SW480 (cell line): Measurements from ENCODE around the gene SLC25A45.
"Not testable (repeated sequence)": the region's sequence is repeated elsewhere in the genome, so short reads cannot be mapped to it uniquely, and the experiment has no call there.

Source experiments
- DNase-seq: peaks from one replicate; pipeline ENCODE4 v3.0.0-alpha.2; 2016; ENCODE audit warnings: low spot score

Gene SLC25A45

GRCh38 chr11:65421794-65422632 lies 39.6 kb upstream of the SLC25A45 start:
- DNase-seq = peak; percentile 96

DNA sequence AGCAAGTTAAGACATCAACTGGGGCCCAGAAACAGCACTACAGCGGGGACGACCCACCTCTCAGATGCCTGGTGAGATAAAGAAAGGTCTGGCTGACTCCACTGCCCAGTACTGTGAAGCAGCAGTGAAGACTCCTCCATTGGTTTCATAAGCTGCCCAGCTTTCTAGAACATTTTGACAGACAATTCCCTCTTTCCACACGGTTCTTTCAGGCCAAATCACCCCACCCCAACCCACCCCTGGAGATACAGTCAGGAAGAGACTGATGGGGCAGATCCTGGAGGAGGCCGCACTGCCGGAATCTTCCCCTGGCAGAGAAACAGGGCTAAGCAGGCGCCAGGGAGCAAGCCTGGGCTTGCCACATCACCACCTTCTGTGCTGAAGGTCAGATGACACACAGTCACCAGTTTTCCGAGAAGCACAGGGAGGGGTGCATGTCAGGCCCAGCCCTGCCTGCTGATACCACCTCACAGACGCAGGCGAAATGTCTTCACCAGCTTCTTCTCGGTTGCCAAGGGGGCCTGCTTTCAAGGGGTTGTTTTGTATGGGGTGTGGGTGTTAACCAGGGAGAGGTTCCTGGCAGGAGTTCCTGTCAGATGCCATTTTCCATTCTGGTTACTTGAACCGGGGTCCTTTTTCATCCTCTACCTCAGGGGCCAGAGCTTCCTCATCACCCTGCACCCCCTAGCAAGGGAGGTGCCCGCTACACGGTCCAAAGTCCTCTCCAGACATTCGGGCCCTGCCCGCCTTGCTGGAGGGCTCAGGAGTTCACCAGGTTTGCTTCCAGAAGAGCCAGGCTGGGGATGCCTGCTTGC lies 38.7 kb upstream of the SLC25A45 start:
- peak; percentile 96 for DNase-seq

DNA sequence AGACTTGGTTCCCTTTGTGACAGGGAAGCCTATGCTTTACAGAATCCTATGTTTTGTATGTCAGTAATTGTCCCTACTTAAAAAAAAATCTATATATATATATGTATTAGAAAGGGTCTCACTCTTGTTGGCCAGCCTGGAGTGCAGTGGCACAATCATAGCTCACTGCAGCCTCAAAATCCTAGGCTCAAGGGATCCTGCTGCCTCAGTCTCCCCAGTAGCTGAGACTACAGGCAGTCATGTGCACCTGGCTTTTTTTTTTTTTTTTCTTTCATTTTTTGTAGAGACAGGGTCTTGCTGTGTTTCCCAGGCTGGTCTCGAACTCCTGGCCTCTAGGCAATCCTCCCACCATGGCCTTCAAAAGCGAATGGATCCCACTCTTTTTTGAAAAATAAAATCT lies 38.1 kb upstream of the SLC25A45 start:
- DNase-seq = no peak

DNA sequence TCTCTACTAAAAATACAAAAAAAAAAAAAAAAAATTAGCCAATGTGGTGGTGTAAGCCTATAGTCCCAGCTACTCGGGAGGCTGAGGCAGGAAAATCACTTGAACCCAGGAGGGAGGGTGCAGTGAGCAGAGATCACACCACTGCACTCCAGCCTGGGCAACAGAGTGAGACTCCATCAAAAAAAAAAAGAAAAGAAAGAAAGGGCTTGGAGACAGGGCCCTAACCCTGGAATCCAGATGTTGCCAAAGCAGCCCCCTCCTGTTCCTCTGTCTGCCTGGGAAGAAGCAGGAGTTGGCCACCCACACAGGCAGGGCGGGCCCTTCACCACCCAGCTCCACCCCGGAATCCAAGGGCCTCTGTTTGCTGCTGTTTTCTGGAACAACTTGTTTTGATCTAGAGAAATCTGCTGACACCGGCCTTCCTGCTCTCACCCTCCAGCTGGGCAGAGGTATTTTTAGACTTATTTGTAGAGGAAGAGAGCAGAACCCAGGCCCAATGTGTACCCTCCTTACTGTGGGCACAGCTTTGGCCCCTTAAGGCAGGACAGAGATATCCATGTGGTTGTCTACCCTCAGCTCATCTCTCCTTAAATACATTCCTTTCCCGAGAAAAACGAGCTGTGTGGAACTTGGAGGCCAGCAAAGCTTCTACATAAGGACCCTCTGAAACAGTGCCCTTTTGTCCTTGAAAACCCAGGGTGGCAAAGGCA lies 37.5 kb upstream of the SLC25A45 start:
- peak; percentile 94 for DNase-seq

DNA sequence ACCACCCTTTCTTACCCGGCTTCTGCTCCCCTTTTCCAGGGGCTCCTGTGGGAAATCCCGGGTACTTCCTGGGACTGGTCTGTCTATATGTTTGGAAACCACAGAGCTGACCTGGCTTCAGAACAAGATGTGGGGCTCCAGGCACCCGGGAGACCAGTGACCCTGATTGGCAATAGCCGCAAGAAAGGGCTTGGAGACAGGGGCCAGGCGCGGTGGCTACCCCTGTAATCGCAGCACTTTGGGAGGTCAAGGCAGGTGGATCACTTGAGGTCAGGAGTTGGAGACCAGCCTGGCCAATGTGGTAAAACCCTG lies 37.0 kb upstream of the SLC25A45 start:
- DNase-seq = no peak

DNA sequence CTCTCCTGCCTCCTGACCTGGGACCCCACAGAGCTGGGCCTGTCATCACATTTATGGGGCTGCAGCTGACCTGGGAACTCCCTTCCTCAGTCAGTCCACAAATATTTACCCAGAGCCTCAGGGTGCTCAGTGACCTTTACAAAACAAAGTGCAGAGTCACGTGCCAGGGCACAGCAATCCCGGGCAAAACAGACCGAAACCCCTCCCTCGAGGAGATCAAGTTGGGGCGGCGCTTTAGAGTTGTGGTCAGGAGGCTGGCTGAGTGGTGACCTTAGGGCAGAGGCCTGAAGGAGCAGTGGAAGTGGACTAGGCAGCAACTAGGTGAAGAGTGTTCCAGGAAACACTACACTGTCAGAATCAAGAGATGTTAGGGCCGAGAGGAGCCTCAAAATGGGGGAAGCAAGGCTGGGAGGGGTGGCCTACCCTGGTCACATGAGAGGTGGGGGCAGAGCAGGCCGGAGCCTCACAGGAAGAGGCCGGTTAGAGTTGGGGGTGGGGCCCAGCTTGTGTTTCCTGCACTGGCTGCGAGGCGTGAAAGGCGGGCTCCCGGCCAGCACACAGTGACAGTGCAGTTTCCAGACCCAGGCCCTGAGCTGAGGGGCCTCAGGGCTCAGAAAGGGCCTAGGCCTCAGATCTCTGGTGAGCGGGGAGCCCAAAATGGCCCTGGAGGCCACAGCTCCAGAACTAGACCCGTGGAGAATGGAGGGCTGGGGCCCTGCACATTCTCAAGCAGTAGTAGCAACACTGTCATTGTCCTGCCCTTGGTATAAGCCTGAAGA lies 36.4 kb upstream of the SLC25A45 start:
- peak; percentile 98 for DNase-seq

GRCh38 chr11:65418431-65418680 lies 35.9 kb upstream of the SLC25A45 start:
- no peak for DNase-seq

DNA sequence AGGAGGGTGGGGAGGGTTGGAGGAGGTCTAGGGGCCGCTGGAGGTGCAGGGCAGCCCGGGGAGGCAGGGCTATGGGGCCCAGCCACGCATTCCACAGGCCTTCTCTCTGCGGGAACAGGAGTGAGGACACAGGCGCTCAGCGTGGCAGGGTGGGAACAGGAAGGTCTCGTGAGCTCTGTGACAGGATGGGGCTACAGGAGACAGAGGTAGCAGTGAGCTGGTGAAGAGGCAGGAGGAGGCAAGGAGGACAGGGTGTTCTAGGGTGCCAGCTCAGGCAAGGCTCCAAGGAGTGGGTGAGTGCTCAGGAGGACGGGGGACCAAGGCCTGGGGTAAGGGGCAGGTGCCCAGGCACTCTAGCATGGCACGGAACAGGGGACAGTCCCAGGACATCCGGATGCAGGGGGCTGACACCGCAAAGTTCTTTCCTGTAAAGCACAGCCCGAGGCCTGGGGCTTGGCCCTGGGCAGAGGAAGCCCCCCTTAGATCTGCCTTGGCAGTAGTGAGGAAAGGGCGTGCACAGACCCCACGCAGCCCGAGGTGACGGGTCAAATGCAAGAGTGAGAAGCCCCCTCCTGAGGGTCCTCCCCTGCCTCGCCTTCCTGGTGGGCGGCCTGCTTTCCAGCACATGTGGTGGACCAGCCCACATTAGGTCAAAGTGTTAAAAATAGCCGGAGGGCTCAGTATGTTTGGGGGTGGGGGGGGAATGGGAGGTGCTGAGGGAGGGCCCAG lies 35.4 kb upstream of the SLC25A45 start:
- DNase-seq = peak; percentile 44

DNA sequence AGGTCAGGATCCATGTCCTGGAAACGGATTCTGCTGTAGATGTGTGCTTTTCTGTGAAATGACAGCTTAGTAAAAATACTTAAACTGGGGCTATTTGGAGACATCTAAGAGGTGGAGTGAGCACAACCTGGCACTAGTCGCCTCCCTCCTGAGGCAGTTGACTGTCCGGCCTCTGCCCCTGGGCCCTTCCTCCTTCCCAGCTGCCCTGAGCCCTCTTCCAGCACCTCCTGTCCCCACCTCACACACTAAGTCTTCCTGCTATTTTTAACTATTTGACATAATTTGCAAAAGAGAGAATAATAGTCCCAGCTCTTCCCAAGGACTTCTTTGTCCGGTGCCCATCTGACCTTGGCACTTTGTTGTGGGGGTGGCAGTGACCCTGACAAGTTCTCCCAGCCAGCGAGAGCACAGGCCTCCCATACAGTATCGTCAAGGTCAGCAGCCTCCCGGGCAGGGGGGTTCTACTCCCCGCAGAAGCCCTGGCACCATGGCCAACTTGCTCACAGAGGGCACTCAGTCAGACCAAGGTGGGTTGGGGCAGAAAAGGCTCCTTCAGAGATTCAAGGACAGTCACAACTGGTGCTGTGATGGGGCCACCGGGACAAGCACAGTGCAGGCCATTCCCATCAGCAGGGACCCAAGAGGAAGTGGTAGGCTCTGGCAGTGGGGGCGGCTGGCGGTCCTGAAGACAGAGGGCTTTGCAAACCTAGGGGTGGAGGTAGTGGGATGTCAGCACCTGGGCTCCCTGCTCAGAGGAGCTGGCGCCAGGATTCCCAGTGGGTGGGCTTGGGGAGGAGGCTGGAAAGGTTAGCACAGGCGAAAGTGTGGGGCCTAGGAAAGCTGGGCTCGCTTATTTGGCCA lies 34.6 kb upstream of the SLC25A45 start:
- peak; percentile 23 for DNase-seq

GRCh38 chr11:65416341-65416824 lies 33.9 kb upstream of the SLC25A45 start:
- peak; percentile 81 for DNase-seq

DNA sequence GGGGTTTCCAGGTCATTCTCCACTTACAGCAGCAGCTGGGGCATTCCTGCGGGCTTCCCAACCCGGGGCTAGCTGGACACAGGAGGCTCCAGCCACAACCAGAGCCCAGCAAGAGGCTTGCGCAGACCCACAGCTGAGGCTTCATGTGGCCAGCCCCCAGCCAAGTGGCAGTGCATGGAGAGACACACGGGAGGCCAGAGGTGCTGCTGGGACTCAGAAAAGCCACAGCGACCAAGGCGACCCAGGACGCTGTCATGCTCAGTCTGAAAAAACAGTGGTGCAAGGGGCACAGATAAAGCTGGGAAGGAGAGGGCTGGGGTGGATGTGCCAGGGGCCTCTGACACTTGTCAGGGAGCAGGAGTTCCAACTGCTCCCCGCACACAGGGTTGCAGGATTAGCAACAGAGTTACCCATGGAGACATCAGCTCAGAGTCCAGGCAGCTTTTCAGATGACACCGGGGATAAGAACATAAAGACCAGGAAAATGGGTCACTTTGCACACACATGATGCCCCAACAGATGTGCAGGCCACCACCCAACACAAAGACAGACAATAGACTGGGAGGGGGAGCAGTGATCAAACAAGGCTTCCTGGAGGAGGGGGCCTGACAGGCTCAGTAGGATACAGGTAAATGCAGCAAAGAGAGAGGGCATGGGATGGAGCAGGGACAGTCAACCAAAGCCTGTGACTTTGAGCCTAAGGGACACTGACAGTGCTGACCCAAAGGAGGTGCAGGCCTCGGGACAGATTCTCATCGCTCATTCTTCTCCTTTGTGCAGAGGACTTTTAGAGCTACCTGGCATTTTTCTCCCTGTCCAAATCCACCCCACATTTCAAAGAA lies 33.3 kb upstream of the SLC25A45 start:
- no peak for DNase-seq

GRCh38 chr11:65414776-65415498 lies 32.5 kb upstream of the SLC25A45 start:
- DNase-seq = no peak

DNA sequence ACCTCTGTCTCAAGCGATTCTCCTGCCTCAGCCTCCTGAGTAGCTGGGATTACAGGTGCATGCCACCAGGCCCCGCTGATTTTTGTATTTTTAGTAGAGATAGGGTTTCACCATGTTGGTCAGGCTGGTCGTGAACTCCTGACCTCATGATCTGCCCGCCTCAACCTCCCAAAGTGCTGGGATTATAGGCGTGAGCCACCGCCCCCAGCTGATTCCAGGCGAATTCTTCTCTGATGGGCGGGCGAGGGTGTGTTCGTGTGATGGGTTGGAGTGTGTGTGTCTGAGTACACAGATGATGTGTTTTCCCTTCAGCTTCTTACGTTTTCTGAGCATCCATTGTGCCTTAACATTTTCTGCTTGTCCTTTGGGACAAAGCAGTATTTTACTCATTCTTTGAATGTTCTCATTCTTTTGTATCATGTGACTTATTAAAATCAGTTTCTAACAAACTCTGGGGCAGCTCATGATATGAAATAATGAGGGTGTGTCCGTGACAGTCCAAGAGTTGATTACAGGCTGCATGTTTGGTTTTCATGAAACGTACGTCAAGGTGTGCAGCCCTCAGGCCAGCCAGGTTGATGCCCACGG lies 30.7 kb upstream of the SLC25A45 start:
- DNase-seq = not testable (repeated sequence)

GRCh38 chr11:65412271-65413076 lies 30.0 kb upstream of the SLC25A45 start:
- DNase-seq = no peak

DNA sequence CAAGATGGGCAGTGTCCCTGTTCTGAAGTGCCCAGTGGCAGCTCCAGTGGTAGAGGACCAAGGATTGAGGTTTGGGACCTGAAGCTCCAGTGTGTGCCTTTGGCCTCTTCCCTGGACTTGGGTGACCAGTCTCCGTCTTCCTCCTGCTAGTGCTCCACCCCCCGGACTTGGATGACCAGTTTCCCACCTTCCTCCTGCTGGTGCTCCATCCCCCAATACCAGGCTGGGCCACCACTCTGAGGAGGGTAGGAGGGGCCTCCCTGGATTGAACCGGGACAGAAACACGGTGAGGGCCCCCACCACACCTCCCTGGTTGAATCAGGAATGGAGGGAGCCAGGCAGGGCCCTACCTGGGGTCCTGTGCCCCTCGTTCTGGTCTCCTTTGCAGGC lies 29.2 kb upstream of the SLC25A45 start:
- DNase-seq = no peak

DNA sequence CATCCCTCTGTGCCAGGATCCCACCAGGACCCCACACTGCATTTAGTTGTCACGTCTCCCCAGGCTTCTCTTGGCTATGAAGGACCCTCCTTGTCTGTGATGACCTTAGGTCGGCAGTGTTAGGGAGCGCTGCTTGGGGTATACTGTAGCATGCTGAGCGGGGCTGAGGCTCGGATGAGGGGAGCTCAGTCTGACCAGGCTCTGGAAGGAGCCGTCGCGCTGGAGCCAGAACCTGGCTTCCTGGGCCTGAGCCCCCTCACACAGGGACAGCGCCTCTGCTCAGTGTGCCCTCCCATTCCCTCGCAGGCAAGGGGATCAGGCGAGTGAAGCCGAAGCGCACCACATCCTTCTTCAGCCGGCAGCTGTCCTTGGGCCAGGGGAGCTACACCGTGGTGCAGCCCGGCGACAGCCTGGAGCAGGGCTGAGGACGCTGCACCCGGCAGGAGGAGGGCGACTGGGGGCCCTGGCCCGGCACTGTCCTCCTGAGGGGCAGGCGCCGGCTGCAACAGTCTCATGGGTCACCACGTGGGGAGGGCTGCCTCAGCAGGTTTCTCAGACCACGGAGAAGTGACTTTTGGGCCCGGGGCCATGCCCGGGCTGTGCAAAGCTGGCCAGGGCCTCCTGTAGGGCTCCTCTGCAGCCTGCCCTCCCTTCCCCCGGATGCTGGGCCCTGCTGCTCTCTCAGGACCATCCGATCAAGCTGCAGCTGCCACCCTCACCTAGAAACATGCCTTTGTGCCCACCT lies 28.7 kb upstream of the SLC25A45 start:
- no peak for DNase-seq
